ENCODE results near the gene TRIO.

The TRIO gene

DNA sequence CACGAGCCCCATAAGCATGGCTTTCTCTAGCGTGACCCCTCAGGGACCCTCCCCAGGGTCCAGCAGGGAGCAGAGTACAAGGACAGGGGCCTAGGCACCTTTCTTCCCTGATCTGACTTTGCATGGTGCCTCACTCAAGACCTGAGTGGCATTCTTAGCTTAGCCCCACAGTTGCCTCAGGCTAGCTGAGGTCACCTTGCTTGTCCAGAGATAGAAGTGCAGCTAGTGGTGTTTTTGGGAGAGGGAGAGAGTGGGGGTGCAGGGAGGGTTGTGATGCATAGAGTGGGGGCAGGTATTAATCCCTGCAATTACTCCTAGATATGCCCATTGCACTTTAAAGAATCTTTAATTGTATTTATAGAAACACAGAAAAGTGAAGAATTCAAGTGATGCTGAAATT, 8.4 kb upstream of the TRIO start:
- DNase-seq (ENCODE audit: extremely low spot score): no peak
- TF ChIP-seq, protein P1, sequence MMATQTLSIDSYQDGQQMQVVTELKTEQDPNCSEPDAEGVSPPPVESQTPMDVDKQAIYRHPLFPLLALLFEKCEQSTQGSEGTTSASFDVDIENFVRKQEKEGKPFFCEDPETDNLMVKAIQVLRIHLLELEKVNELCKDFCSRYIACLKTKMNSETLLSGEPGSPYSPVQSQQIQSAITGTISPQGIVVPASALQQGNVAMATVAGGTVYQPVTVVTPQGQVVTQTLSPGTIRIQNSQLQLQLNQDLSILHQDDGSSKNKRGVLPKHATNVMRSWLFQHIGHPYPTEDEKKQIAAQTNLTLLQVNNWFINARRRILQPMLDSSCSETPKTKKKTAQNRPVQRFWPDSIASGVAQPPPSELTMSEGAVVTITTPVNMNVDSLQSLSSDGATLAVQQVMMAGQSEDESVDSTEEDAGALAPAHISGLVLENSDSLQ (IDR thresholded peaks at IDR 0.05): no peak
- CTCF ChIA-PET: interaction anchor here (1.4 kb wide), 1 partner anchor 27 kb away, joined by 3 read pairs; no protein-coding TSS in a partner anchor
- POLR2A ChIA-PET: no interaction called here

DNA sequence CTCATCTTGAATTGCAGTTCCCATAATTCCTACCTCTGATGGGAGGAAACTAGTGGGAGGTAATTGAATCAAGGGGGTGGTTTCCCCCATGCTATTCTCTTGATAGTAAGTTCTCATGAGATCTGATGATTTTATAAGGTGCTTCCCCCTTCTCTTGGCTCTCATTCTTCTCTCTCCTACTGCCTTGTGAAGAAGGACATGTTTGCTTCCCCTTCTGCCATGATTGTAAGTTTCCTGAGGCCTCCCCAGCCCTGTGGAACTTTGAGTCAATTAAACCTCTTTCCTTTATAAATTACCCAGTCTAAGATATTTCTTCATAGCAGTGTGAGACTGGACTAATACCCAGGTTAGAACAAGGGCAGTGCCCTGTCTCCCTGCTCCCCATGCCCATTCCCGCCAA, 7.5 kb upstream of the TRIO start:
- DNase-seq (ENCODE audit: extremely low spot score): no peak
- TF ChIP-seq L3MBTL2 (conservative IDR thresholded peaks at IDR 0.05): no peak
- TF ChIP-seq ARNT (IDR thresholded peaks at IDR 0.05): no peak
- no peak for TF ChIP-seq TARDBP (IDR thresholded peaks at IDR 0.05)
- TF ChIP-seq NFRKB (IDR thresholded peaks at IDR 0.05): no peak
- no peak for TF ChIP-seq FOXK2 (IDR thresholded peaks at IDR 0.05)
- TF ChIP-seq, protein P1 (IDR thresholded peaks at IDR 0.05): no peak
- TF ChIP-seq SP1 (IDR thresholded peaks at IDR 0.05): no peak
- TF ChIP-seq LEF1 (IDR thresholded peaks at IDR 0.05; ENCODE audit: borderline replicate concordance): no peak
- no peak for TF ChIP-seq FOXA1 (IDR thresholded peaks at IDR 0.05)
- no peak for TF ChIP-seq HDGF (IDR thresholded peaks at IDR 0.05; ENCODE audit: borderline replicate concordance)
- no peak for TF ChIP-seq CTBP1 (IDR thresholded peaks at IDR 0.05; ENCODE audit: borderline replicate concordance)
- POLR2A ChIA-PET: no interaction called here
- CTCF ChIA-PET: interaction anchor here (1.4 kb wide), 1 partner anchor 28 kb away, joined by 3 read pairs; no protein-coding TSS in a partner anchor

DNA sequence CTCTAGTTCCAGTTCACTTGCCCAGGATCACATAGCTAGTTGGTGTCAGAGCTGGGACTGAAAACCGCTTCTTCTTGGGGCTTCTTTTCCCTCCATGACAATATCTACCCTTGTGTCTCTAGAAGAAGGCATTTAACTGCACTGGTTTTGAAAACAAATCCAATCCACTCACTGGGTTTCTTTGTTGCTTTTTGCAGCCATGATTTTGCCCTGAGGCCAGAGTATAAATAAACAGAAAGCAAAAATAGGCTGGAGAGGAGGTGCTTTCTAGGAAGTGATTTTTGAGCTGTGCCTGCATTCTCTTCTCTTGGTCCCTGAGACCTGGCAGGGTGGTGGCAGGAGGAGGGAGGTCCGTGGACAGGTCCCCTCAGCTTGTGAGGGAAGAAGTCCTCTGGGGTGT, 6.9 kb upstream of the TRIO start:
- TF ChIP-seq SP1 (IDR thresholded peaks at IDR 0.05) (no peak), ELF4 (IDR thresholded peaks at IDR 0.05) (no peak)
- DNase-seq (ENCODE audit: extremely low spot score): no peak
- POLR2A ChIA-PET: no interaction called here
- CTCF ChIA-PET: no interaction called here

- CTCF ChIA-PET: interaction anchor here (0.6 to 1.1 kb wide), 4 partner anchors 9 to 131 kb away, joined by 3 to 4 read pairs (median 3); no protein-coding TSS in a partner anchor
- no peak for DNase-seq (ENCODE audit: extremely low spot score)
- POLR2A ChIA-PET: interaction anchor here (1.4 to 2.3 kb wide), 2 partner anchors 17 to 47 kb away, joined by 4 to 7 read pairs; no protein-coding TSS in a partner anchor
- TF ChIP-seq HDGF (IDR thresholded peaks at IDR 0.05; ENCODE audit: borderline replicate concordance) (no peak), LEF1 (IDR thresholded peaks at IDR 0.05; ENCODE audit: borderline replicate concordance) (no peak), L3MBTL2 (conservative IDR thresholded peaks at IDR 0.05) (no peak), NFRKB (IDR thresholded peaks at IDR 0.05) (no peak)
Measured at GRCh38 chr5:14138608-14139540, 4.3 kb upstream of the TRIO start.

DNA sequence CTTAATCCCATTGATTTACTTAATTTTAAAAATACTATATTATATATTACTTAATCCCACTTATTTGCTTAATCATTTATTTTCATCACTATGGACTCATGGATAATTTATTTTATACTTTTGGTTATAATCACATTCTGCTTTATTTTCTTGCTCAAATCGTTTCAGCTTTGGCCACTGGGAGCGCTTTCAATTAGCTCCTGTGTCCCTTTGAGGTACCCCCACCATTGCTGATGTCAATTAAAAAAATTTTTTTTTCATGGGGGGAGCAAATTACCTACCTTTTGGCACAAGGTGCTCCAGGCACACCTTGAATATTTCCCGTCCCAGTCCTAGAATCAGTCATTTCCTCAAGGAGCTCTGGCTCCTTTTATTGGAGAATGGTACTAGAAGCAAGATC, 1.4 kb upstream of the TRIO start:
- no peak for DNase-seq (ENCODE audit: extremely low spot score)
- TF ChIP-seq CTBP1 (IDR thresholded peaks at IDR 0.05; ENCODE audit: borderline replicate concordance) (no peak), L3MBTL2 (conservative IDR thresholded peaks at IDR 0.05) (no peak), ELF4 (IDR thresholded peaks at IDR 0.05) (no peak), NFRKB (IDR thresholded peaks at IDR 0.05) (no peak), FOXK2 (IDR thresholded peaks at IDR 0.05) (no peak), SUZ12 (IDR thresholded peaks at IDR 0.05) (no peak)
- TF ChIP-seq, protein P1 (IDR thresholded peaks at IDR 0.05): no peak
- ChIA-PET POLR2A (interaction anchor here (0.6 to 0.9 kb wide), 2 partner anchors 77 to 135 kb away, joined by 3 read pairs; no protein-coding TSS in a partner anchor), CTCF (interaction anchor here (0.5 to 1.3 kb wide), 5 partner anchors 38 to 123 kb away, joined by 3 to 4 read pairs (median 3); no protein-coding TSS in a partner anchor)

- CTCF ChIA-PET: interaction anchor here (0.6 to 1.3 kb wide), 4 partner anchors 37 to 76 kb away, joined by 3 to 4 read pairs (median 4); no protein-coding TSS in a partner anchor
- no peak for TF ChIP-seq CTBP1 (IDR thresholded peaks at IDR 0.05; ENCODE audit: borderline replicate concordance)
- no peak for TF ChIP-seq ZNF384 (IDR thresholded peaks at IDR 0.05)
- POLR2A ChIA-PET: interaction anchor here (0.6 to 0.9 kb wide), 2 partner anchors 10 to 136 kb away, joined by 3 read pairs; no protein-coding TSS in a partner anchor
- DNase-seq (ENCODE audit: extremely low spot score): no peak
Measured at GRCh38 chr5:14142202-14142826, 828 bp upstream of the TRIO start.

DNA sequence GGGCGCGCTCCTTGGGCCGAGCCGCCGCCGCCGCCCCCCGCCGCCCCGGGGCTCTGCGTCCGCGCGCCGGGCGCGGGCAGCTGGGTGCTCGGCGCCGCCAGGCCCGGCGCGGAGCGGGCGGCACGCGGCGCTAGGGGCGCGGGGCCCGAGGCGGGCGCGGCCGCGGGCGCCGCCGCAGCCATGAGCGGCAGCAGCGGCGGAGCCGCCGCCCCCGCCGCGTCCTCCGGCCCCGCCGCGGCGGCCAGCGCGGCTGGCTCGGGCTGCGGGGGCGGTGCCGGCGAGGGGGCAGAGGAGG, 351 bp downstream of the TRIO start:
- no peak for TF ChIP-seq ELF4 (IDR thresholded peaks at IDR 0.05)
- TF ChIP-seq LEF1 (IDR thresholded peaks at IDR 0.05; ENCODE audit: borderline replicate concordance): no peak
- no peak for TF ChIP-seq FOXA1 (IDR thresholded peaks at IDR 0.05)
- no peak for TF ChIP-seq FOXK2 (IDR thresholded peaks at IDR 0.05)
- TF ChIP-seq CTBP1 (IDR thresholded peaks at IDR 0.05; ENCODE audit: borderline replicate concordance): no peak
- no peak for TF ChIP-seq BHLHE40 (IDR thresholded peaks at IDR 0.05; ENCODE audit: borderline replicate concordance)
- TF ChIP-seq, protein P1 (IDR thresholded peaks at IDR 0.05): no peak
- no peak for TF ChIP-seq ARNT (IDR thresholded peaks at IDR 0.05)
- no peak for TF ChIP-seq TARDBP (IDR thresholded peaks at IDR 0.05)
- TF ChIP-seq SUZ12 (IDR thresholded peaks at IDR 0.05): no peak
- no peak for TF ChIP-seq FOXM1 (IDR thresholded peaks at IDR 0.05; ENCODE audit: borderline replicate concordance)
- TF ChIP-seq NFRKB (IDR thresholded peaks at IDR 0.05): no peak
- TF ChIP-seq L3MBTL2 (conservative IDR thresholded peaks at IDR 0.05): no peak
- no peak for TF ChIP-seq SP1 (IDR thresholded peaks at IDR 0.05)
- TF ChIP-seq ZNF384 (IDR thresholded peaks at IDR 0.05): no peak
- no peak for TF ChIP-seq HDGF (IDR thresholded peaks at IDR 0.05; ENCODE audit: borderline replicate concordance)
- CTCF ChIA-PET: interaction anchor here (0.6 to 0.7 kb wide), 3 partner anchors 122 to 138 kb away, joined by 3 to 6 read pairs (median 5); no protein-coding TSS in a partner anchor
- DNase-seq (ENCODE audit: extremely low spot score): no peak
- POLR2A ChIA-PET: interaction anchor here (0.5 to 3.5 kb wide), 5 partner anchors 12 to 122 kb away, joined by 3 to 29 read pairs (median 4); no protein-coding TSS in a partner anchor
